ENCODE results near the gene FHIT. TPM values are rescaled to one million over a fixed set of nuclear protein-coding genes. Genes with fewer than 3 reads are reported as not detected.

FHIT gene
- polyA plus RNA-seq, 1 of the 3 experiments (the other 2 are of a cell fraction), result 0.41 TPM

DNA sequence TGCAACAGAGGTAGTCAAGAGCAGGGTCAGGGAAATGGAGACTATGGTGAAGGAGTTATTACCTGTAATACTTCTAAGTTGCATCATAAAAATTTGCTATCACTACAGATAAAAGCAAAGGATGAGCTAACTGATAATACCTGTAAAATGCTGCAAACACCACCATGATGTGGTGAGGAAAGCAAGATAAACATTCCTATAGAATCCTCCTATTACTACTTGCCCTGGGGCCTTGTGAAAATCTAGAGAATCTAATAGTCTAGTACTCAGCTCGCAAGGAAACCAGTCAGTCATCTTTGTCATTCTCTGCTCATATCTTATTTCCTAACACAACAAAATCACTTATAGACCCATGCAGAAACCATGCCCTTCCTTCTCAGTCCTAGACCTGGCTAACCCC is 899.8 kb downstream of the FHIT start:
- Histone ChIP-seq H3K9ac (no peak overlapping the region), H4K20me1 (ENCODE audit: insufficient read depth) (no peaks in the 10 kb centered on the region), H3K4me1 (ENCODE audit: control insufficient read depth in 1 of 2, insufficient read depth in 2 of 2, low read depth in 1 of 2, low read length in 1 of 2) (no peaks in the 10 kb centered on the region), H3K4me2 (no peak overlapping the region), H3K9me2 (no peaks in the 10 kb centered on the region), H3K79me2 (ENCODE audit: insufficient read depth) (no peaks in the 10 kb centered on the region), H3K27ac (ENCODE audit: low read depth in 2 of 2, low read length in 1 of 2) (no peak overlapping the region), H2AFZ (ENCODE audit: low read depth) (no peak overlapping the region), H3K27me3 (ENCODE audit: insufficient read depth) (no peaks in the 10 kb centered on the region), H3F3A (replicated peaks; ENCODE audit: insufficient read depth) (no peaks in the 10 kb centered on the region), H3K4me3 (ENCODE audit: low read depth in 2 of 2, low read length in 1 of 2) (no peak overlapping the region), H3K36me3 (replicated peaks in 1 of 2; ENCODE audit: control insufficient read depth in 1 of 2, insufficient read depth in 2 of 2, low read length in 1 of 2) (no peaks in the 10 kb centered on the region), H3K9me3 (no peaks in the 10 kb centered on the region)
- no peak for DNase-seq
- TF ChIP-seq MXI1 (IDR thresholded peaks at IDR 0.05; ENCODE audit: low read depth, low read length), result no peak
- no peak for TF ChIP-seq RFX5 (IDR thresholded peaks at IDR 0.05; ENCODE audit: low read length)
- TF ChIP-seq GABPA (IDR thresholded peaks at IDR 0.05; ENCODE audit: low read depth), result no peak
- no peak for TF ChIP-seq RCOR1 (IDR thresholded peaks at IDR 0.05; ENCODE audit: low read length)
- no peak for TF ChIP-seq FOXM1 (IDR thresholded peaks at IDR 0.05; ENCODE audit: low read depth)
- TF ChIP-seq, protein P1, sequence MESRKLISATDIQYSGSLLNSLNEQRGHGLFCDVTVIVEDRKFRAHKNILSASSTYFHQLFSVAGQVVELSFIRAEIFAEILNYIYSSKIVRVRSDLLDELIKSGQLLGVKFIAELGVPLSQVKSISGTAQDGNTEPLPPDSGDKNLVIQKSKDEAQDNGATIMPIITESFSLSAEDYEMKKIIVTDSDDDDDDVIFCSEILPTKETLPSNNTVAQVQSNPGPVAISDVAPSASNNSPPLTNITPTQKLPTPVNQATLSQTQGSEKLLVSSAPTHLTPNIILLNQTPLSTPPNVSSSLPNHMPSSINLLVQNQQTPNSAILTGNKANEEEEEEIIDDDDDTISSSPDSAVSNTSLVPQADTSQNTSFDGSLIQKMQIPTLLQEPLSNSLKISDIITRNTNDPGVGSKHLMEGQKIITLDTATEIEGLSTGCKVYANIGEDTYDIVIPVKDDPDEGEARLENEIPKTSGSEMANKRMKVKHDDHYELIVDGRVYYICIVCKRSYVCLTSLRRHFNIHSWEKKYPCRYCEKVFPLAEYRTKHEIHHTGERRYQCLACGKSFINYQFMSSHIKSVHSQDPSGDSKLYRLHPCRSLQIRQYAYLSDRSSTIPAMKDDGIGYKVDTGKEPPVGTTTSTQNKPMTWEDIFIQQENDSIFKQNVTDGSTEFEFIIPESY (IDR thresholded peaks at IDR 0.05; ENCODE audit: borderline replicate concordance, low read depth), result no peak
- TF ChIP-seq POLR2AphosphoS5 (IDR thresholded peaks at IDR 0.05; ENCODE audit: low read depth, low read length), result no peak
- ChIA-PET CTCF (no interaction called here), POLR2A (no interaction called here)
- WGBS (ENCODE audit: low lambda C conversion rate), result 44% methylated on average over 1 of the region's 1 CpG

DNA sequence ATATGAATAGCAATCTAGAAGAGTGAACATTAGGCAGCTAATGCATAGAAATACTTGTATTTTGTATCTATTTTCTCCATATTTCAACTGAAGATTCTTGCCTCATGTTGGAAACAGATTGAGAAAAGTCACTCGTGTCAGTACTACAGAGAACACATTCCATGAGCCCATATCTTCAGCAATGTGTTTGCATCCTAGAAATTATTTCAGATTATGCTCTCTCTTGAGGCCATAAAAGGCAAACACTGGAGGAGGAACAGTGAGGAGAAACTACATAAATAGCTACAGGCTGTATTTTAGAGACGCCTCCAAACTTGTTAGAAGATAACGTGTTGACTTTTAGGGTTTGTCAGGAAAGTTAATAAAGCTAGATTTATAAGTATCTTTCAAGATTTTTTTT is 906.9 kb downstream of the FHIT start:
- DNase-seq, result no peak
- CTCF ChIA-PET, result no interaction called here
- Histone ChIP-seq H3K4me1 (ENCODE audit: control insufficient read depth in 1 of 2, insufficient read depth in 2 of 2, low read depth in 1 of 2, low read length in 1 of 2) (no peaks in the 10 kb centered on the region), H3K27me3 (ENCODE audit: insufficient read depth) (no peaks in the 10 kb centered on the region), H3K9me2 (no peaks in the 10 kb centered on the region), H4K20me1 (ENCODE audit: insufficient read depth) (no peaks in the 10 kb centered on the region), H3K9me3 (no peaks in the 10 kb centered on the region), H3K36me3 (replicated peaks in 1 of 2; ENCODE audit: control insufficient read depth in 1 of 2, insufficient read depth in 2 of 2, low read length in 1 of 2) (no peaks in the 10 kb centered on the region), H3K9ac (no peak overlapping the region), H3K27ac (ENCODE audit: low read depth in 2 of 2, low read length in 1 of 2) (no peak overlapping the region), H3K4me3 (ENCODE audit: low read depth in 2 of 2, low read length in 1 of 2) (no peak overlapping the region), H2AFZ (ENCODE audit: low read depth) (no peak overlapping the region), H3F3A (replicated peaks; ENCODE audit: insufficient read depth) (no peaks in the 10 kb centered on the region), H3K79me2 (ENCODE audit: insufficient read depth) (no peaks in the 10 kb centered on the region), H3K4me2 (no peak overlapping the region)
- POLR2A ChIA-PET, result no interaction called here
- WGBS (ENCODE audit: low lambda C conversion rate), result 35% methylated on average over 3 of the region's 3 CpGs
- TF ChIP-seq, protein P1 (IDR thresholded peaks at IDR 0.05; ENCODE audit: borderline replicate concordance, low read depth), result no peak
- TF ChIP-seq, protein P2, sequence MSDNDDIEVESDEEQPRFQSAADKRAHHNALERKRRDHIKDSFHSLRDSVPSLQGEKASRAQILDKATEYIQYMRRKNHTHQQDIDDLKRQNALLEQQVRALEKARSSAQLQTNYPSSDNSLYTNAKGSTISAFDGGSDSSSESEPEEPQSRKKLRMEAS (IDR thresholded peaks at IDR 0.05; ENCODE audit: low read depth), result no peak
- TF ChIP-seq MXI1 (IDR thresholded peaks at IDR 0.05; ENCODE audit: low read depth, low read length) (no peak), GATA2 (CRISPR knock-in tag; IDR thresholded peaks at IDR 0.05) (no peak)
